SJCRH30 (cell line): Measurements from ENCODE around the gene PIP4K2C. TPM values are rescaled to one million over a fixed set of nuclear protein-coding genes. Genes with fewer than 3 reads are reported as not detected.

Experiments used
- DNase-seq, 2 experiments: peaks; one replicate each; pipeline ENCODE4 v3.0.0-alpha.2; 2015 to 2020
- H3K27ac ChIP-seq: fragments of 250-450 bp; sonication (Bioruptor Pico); 2 replicates; pipeline ENCODE4 v1.5.1; 2020; ENCODE audit warnings: mild to moderate bottlenecking, moderate library complexity
- H3K27me3 ChIP-seq: fragments of 250-450 bp; sonication (Bioruptor Pico); 2 replicates; pipeline ENCODE4 v1.5.1; 2020; ENCODE audit warnings: mild to moderate bottlenecking, moderate library complexity
- H3K36me3 ChIP-seq: fragments of 250-450 bp; sonication (Bioruptor Pico); 2 replicates; pipeline ENCODE4 v1.5.1; 2020; ENCODE audit warnings: mild to moderate bottlenecking, moderate library complexity
- H3K4me1 ChIP-seq: fragments of 250-450 bp; sonication (Bioruptor Pico); 2 replicates; pipeline ENCODE4 v1.5.1; 2020; ENCODE audit warnings: mild to moderate bottlenecking, moderate library complexity
- H3K4me3 ChIP-seq: fragments of 250-450 bp; sonication (Bioruptor Pico); 2 replicates; pipeline ENCODE4 v1.5.1; 2020; ENCODE audit warnings: mild to moderate bottlenecking, moderate library complexity
- H3K9me3 ChIP-seq: fragments of 250-450 bp; sonication (Bioruptor Pico); replicated peaks from 2 replicates; pipeline ENCODE4 v1.5.1; 2020; ENCODE audit warnings: mild to moderate bottlenecking, moderate library complexity
- total RNA-seq: library from RNA; depleted of rRNA; stranded (reverse); fragments of >200 nt; shearing (Covaris generic); gene quantifications from 2 replicates; pipeline ENCODE4 v1.2.3, GENCODE V29; 2014

PIP4K2C gene
- total RNA-seq, 1 experiment from 2014 or later, result 171 TPM

DNA sequence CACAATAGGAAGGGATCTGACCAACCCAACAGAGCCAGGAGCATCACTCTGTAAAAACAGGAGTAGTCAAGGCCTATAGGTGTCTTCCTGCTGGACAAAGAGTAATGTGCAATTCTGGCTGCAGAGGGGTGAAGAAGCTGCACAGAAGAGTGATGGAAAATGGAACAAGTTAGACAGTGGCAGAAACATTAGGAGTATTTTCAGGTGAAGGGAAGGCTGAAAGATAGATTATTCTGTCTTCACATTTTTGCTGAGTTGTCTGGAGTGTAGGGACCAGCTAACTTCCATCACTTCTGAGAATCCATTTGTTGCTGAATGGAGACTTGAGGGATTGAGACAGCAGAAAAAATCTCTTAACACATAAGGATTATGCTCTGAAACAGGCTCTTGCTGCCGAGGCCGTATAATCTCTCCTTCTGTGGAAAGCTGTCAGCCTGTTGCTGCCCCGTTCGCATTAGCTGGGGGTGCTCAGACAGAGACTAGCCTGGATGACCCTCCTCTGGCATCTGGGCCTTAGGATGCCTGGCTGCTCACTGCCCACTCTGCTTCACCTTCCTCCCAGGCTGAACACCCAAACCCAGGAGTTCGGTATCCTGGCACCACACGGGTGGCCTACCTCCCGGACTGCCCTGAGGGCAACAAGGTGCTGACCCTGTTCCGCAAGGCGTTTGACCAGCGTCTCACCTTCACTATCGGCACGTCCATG, 17.1 kb downstream of the PIP4K2C start:
- DNase-seq, result peak in 1 of 2 experiments; percentile 50
- Histone ChIP-seq H3K4me1 (peaks cover 45% of the 10 kb centered on the region), H3K36me3 (no peaks in the 10 kb centered on the region; the same call in 1 of the 2 replicates)

DNA sequence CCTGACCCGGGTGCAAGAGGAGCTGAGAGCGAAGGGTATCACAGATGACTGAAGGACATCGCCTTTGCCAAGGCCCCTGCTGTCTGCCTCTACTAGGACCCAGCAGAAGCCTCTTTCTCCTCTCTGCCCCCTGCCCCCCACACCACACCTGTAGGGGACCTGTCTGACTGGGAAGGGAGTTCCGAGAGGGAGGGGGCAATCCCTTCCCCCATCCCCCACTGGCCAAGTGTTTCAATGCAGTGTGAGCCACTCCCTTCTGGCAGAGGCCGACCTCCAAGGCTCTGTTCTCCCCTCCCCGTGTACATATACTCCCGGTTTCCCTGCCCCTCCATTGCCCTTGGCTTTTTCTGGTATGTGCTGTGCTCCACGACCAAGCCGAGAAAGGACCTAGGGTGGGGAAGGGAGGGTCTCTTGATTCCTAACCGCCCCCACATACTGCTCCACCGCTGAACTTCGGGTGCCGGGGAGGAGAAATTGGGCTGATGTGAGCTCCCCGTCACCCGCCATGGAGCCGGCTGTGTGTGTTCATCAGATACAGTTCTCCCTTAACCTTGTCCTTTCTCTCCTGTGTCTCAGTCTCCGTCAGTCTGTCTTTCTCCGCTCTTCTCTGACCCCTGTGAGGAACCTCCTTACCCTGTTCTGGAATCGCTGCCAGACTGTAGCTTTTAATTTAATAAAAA, 18.2 kb downstream of the PIP4K2C start:
- peak; percentile 55 to 58 for DNase-seq
- H3K27me3 ChIP-seq, result no peaks in the 10 kb centered on the region
- H3K27ac ChIP-seq, result no peak overlapping the region
- no peaks in the 10 kb centered on the region for H3K9me3 ChIP-seq
- H3K4me3 ChIP-seq, result no peak overlapping the region
- H3K36me3 ChIP-seq, result no peaks in the 10 kb centered on the region; the same call in 1 of the 2 replicates
- peaks cover 48% of the 10 kb centered on the region for H3K4me1 ChIP-seq

More for the DNA sequence above, 17.1 kb downstream of the PIP4K2C start:
- no peak overlapping the region for H3K4me3 ChIP-seq
- no peaks in the 10 kb centered on the region for H3K27me3 ChIP-seq
- H3K27ac ChIP-seq, result no peak overlapping the region
- H3K9me3 ChIP-seq, result no peaks in the 10 kb centered on the region

DNA sequence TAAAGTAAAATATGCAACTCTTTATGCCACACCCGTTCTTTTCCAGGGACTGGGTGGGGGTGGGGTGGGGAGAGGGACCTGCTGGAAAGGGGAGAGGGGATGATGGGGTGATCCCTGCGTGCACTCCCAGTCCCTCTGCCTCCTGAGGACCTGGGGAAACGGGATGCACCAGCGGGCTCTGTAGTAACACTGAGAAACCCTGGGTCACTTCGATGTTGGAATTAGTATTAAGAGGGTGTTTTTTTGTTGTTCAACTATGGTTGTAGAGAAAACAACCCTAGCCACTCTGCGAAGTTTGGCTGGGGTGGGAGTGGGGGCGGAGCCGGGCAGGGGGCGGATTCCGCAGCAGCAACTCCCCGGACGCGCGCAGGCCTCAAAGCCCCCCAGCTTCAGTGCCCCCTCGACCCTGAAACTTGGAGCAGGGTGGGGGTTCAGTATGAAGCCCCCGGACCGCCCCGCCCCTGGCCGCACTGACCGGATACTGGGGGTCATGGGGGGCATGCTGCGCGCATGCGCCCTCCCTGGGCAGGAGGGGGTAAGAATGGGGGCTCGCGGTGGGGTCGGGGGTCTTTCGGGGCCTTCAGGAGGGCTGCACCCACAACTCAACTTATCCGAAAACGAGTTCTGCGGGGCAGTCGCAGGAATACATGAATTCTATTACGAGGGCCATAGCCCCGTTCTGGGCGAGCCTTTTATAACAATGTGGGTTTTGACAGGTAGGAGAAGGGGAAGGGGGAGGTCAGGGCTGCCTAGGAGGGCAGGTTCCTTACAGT, 19.0 kb downstream of the PIP4K2C start:
- DNase-seq, result peak in 1 of 2 experiments; percentile 48
- Histone ChIP-seq H3K4me1 (peaks cover 53% of the 10 kb centered on the region), H3K36me3 (peaks cover 4% of the 10 kb centered on the region), H3K27me3 (no peaks in the 10 kb centered on the region), H3K27ac (peak overlapping the region; percentile 91; the same call in 1 of the 2 replicates), H3K9me3 (no peaks in the 10 kb centered on the region), H3K4me3 (peak overlapping the region; percentile 96)

DNA sequence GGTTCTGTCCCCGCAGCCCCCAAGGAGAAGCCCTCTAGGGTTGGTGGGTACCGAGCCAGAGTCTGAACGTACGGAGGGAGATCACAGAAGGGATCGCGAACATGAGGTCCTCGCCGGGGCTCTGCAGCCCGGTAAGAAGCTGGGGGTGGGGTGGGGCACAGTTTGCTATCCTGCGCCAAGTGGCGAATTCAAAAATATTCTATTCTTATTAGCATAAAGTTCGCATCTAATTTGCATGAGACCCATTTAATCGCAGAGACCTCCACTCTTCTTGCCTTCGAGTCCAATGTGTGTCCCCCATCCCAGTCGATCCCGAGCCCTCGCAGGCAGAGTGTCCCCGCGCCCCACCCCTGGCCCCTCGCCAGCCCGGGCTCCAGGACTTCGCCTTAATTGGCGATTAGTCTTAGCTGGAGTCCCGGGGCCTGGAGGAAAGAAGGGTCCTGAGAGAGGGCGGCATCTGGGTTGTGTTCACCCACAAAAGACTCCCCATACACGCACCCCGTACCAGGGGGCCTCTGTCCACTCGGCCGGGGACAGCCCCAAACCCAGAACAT, 19.6 kb downstream of the PIP4K2C start:
- no peaks in the 10 kb centered on the region for H3K27me3 ChIP-seq
- H3K36me3 ChIP-seq, result peaks cover 10% of the 10 kb centered on the region
- H3K4me3 ChIP-seq, result peak overlapping the region; percentile 96
- peaks cover 56% of the 10 kb centered on the region for H3K4me1 ChIP-seq
- no peaks in the 10 kb centered on the region for H3K9me3 ChIP-seq
- DNase-seq, result peak; percentile 96 to 97
- H3K27ac ChIP-seq, result peak overlapping the region; percentile 91

DNA sequence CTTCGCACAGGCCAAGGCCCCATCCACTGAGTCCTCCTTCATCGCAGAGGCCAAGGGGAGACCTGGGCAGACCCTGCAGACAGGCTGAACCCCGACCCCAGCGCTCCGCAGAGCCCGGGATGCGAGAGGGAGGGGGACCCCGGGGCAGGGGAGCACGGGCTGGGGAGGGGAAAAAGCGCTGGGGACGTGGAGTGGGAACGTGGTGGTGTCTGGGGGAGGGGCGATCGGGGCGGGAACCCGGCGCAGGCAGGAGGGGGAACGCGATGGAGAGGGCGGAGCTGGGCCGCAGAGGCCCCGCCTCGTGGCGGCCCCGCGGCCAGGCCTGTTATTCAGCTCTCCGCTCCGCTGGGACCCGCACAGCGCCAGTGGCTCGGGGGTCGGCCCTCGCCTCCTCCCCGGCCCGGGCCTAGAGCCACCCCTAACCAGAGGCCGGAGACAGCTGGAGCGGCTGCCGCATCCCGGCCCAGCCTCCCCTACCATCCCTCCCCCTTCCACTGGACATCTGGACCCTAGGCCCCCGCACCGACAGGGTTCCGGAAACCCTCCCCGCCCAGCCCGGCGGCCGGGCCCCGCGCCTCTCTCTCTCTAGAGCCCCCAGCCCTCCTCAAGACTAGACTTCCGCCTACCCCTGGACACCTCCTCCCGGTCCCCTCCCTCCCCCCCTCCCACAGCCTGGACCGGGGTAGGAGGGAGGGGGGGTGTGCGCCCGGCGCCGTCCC, 20.3 kb downstream of the PIP4K2C start, which contains the start of gene ARHGEF25:
ARHGEF25 (plus strand) TSS at position 328 of the 719 bp plus-strand sequence. CDS start 460 bp downstream, outside the sequence.
- Histone ChIP-seq H3K27me3 (no peaks in the 10 kb centered on the region), H3K27ac (peak within 1 kb of the TSS; percentile 91), H3K36me3 (peaks cover 17% of the 10 kb centered on the region), H3K4me1 (peaks cover 49% of the 10 kb centered on the region), H3K9me3 (no peaks in the 10 kb centered on the region), H3K4me3 (peak within 1 kb of the TSS; percentile 96)
- DNase-seq, result peak; percentile 100

DNA sequence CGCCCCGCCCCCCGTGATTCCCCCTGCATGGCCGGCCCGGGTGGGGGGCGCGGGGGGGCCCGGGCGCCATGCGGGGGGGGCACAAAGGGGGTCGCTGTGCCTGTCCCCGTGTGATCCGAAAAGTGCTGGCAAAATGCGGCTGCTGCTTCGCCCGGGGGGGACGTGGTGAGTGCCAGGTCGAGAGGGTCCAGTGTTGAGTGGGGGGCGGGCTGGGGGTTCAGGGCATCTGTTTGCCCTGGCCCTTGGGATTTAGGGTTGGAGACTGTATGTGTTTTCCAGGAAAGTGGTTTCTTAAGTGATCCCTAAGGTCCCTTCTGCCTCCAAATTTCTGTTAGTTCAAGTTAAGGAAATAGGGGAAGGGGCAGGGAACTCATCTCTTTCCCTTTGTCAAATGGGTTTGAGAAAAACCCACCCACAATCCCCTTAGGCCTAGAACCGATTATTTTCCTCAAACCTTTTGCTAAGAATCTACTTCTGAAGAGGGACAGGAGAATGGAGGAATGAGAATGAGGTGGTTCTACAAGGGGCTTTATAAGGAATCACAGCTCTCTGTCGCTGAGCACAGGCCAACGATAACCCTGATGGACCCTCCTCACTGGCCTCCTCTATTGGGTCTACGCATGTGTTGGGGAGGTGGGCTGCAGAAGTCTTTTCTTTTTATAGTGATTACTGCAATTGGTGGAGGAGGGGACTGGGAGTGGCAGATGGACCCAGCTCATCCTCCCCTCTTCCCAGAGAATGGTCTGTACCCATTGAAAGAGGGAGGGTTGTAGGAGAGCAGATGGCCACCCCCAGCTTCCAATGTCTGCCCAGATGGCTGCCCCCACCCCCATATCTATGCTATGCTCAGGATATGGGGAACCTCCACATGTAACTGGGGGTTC, 21.1 kb downstream of the PIP4K2C start:
- DNase-seq, result peak in 1 of 2 experiments; percentile 72
- Histone ChIP-seq H3K36me3 (peaks cover 22% of the 10 kb centered on the region), H3K9me3 (no peaks in the 10 kb centered on the region), H3K4me1 (peaks cover 45% of the 10 kb centered on the region), H3K27ac (peak overlapping the region; percentile 91), H3K4me3 (peak overlapping the region; percentile 96), H3K27me3 (no peaks in the 10 kb centered on the region)

DNA sequence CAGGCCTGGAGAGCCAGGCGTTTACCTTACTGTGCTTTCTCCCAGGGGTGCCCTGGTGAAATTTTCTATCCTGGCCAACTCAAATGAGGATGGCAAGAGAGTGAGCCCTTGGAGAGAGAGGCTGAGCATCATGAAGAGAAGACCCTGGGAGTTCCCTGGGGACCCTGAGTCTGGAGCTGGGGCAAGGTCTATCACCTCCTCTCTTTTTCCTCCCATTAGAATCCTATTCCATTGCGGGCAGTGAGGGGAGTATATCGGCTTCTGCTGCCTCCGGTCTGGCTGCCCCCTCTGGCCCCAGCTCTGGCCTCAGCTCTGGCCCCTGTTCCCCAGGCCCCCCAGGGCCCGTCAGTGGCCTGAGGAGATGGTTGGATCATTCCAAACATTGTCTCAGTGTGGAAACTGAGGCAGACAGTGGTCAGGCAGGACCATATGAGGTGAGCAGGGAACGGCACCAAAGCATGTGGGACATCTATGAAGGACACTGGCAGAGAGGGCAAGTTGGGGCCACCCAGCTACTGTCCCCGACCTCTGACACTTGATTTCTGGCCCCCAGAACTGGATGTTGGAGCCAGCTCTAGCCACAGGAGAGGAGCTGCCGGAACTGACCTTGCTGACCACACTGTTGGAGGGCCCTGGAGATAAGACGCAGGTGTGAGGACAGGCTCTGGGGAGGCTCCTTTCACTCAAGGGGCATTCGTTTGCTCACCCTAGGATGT, 21.9 kb downstream of the PIP4K2C start:
- peaks cover 45% of the 10 kb centered on the region for H3K4me1 ChIP-seq
- no peaks in the 10 kb centered on the region for H3K9me3 ChIP-seq
- no peaks in the 10 kb centered on the region for H3K27me3 ChIP-seq
- H3K4me3 ChIP-seq, result peak overlapping the region; percentile 96; the same call in 1 of the 2 replicates
- peak in 1 of 2 experiments; percentile 43 for DNase-seq
- peaks cover 26% of the 10 kb centered on the region for H3K36me3 ChIP-seq
- H3K27ac ChIP-seq, result no peak overlapping the region; the same call in 1 of the 2 replicates

DNA sequence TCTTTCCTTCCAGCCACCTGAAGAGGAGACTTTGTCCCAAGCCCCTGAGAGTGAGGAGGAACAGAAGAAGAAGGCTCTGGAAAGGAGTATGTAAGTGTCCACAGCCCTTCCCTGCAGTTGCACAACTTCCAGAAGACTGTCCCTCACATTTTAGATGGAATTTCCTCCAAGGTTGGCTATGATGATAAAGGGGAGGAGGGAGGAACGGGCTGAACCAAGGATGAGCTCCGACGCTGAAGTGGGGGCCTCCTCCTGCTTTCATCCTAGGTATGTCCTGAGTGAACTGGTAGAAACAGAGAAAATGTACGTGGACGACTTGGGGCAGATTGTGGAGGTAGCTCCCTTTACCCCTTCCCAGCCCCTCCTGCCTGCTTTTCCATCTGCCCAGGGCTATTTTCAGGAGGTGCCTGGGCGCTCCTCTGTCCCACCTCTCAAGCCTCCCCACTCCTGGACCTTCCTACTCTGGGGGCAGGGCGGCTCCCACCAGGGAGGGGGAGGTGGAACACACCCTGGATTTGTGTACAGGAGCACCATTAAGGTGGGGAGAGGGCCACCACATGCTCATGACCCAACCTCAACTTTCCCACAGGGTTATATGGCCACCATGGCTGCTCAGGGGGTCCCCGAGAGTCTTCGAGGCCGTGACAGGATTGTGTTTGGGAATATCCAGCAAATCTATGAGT, 22.6 kb downstream of the PIP4K2C start:
- Histone ChIP-seq H3K27ac (peak overlapping the region; percentile 55), H3K9me3 (no peaks in the 10 kb centered on the region), H3K4me3 (no peak overlapping the region), H3K36me3 (peaks cover 27% of the 10 kb centered on the region), H3K4me1 (peaks cover 45% of the 10 kb centered on the region), H3K27me3 (no peaks in the 10 kb centered on the region)
- DNase-seq, result no peak

DNA sequence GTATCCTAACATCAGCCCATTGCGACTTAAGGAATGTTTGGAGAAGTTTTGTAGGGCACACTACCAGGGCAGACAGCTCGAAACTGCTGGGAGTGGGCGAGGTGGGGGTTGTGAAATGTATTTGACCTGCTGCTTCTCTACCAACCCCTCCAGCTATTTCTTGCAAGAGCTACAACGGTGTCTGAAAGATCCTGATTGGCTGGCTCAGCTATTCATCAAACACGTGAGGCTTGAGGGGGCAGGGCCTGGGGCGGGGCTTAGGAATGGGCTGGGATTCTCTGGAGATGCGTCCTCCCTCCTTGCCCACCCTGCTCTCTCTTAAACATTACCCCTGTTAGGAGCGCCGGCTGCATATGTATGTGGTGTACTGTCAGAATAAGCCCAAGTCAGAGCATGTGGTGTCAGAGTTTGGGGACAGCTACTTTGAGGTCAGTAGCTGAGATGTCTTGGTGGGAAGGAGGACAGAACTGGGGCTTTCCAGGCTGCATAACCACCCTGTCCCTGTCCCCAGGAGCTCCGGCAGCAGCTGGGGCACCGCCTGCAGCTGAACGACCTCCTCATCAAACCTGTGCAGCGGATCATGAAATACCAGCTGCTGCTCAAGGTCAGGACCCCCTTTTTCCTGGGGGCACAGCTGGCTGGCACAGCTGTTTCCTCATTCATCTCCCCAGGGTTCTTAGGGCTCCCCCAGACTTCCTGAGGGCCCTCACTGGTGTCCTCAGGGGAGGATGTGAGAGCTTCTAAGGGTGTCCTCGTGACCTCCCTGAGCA, 23.4 kb downstream of the PIP4K2C start:
- Histone ChIP-seq H3K9me3 (no peaks in the 10 kb centered on the region), H3K27ac (peak overlapping the region; percentile 55), H3K27me3 (no peaks in the 10 kb centered on the region), H3K4me3 (no peak overlapping the region), H3K4me1 (peaks cover 45% of the 10 kb centered on the region), H3K36me3 (peaks cover 27% of the 10 kb centered on the region)
- peak; percentile 99 to 100 for DNase-seq

DNA sequence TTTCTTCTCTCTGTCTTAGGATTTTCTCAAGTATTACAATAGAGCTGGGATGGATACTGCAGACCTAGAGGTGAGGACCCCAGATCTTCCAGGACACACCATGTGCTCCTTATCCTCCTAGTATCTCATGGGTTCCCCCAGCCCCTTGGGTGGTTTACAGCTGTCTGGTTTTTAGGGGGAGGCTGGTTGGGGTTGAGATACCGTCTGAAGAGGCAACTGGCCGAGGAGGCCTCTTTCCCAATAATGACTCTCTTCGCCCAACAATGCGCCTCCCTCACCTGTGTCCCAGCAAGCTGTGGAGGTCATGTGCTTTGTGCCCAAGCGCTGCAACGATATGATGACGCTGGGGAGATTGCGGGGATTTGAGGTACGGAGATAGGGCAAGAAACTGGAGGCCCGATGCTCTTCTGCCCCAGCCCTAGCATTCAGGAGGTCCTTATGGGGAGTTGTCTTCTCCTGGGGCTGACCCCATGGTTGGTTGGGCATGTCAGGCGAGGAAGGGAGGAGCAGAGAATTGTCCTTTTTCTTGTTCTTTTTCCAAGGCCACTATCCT, 24.0 kb downstream of the PIP4K2C start:
- DNase-seq, result peak in 1 of 2 experiments; percentile 67
- no peaks in the 10 kb centered on the region for H3K27me3 ChIP-seq
- H3K27ac ChIP-seq, result peak overlapping the region; percentile 55

DNA sequence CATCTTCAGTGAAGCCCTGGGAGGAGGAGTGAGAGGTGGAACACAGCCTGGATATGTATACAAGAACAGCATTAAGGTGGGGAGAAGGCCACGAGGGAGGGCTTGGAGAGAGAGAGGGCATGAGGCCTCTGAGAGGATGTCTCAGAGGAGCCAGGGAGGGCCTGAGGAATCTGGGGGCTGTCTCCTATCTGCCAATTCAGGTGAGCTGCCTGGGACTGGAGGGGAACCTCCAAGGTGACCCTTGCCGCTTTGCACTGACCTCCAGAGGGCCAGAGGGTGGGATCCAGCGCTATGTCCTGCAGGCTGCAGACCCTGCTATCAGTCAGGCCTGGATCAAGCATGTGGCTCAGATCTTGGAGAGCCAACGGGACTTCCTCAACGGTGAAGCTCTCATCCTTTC, 24.6 kb downstream of the PIP4K2C start:
- Histone ChIP-seq H3K36me3 (peaks cover 33% of the 10 kb centered on the region), H3K27me3 (no peaks in the 10 kb centered on the region), H3K27ac (no peak overlapping the region), H3K4me1 (peaks cover 41% of the 10 kb centered on the region), H3K4me3 (no peak overlapping the region), H3K9me3 (no peaks in the 10 kb centered on the region)
- DNase-seq, result no peak

More for the DNA sequence above, 24.0 kb downstream of the PIP4K2C start:
- Histone ChIP-seq H3K9me3 (no peaks in the 10 kb centered on the region), H3K36me3 (peaks cover 28% of the 10 kb centered on the region), H3K4me3 (no peak overlapping the region), H3K4me1 (peaks cover 45% of the 10 kb centered on the region)
